Measurements from ENCODE around the gene TMEM125. TPM values are rescaled to one million over a fixed set of nuclear protein-coding genes. Genes with fewer than 3 reads are reported as not detected.
A peak's percentile ranks its signal among the peaks of the same experiment; 100 is the strongest.

The TMEM125 gene
- polyA plus RNA-seq, 1 of the 3 experiments (the other 2 are of a cell fraction), result not detected

DNA sequence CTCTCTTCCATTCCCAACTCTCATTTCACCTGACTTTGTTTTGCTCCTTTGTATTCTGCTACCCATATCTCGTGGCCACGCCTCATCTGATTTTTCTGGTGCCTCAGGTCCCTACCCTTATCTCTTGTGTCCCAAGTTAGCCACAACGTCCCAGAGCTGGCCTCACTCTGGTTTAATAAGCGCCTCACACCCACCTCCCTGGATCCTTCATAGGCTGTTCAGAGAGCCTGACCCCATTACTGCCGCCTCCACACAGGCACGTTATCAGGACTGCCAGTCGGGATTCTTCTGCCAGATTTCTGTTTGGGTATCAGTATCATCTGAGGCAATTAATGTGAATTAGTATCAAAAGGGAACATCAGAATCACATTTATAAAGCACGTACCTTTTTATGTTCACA is 34.7 kb upstream of the TMEM125 start:
- Histone ChIP-seq H3K36me3 (replicated peaks in 1 of 2; ENCODE audit: control insufficient read depth in 1 of 2, insufficient read depth in 2 of 2, low read length in 1 of 2) (no peaks in the 10 kb centered on the region), H3K27ac (ENCODE audit: low read depth in 2 of 2, low read length in 1 of 2) (no peak overlapping the region), H3K9me3 (no peaks in the 10 kb centered on the region), H2AFZ (ENCODE audit: low read depth) (no peak overlapping the region), H3K9me2 (no peaks in the 10 kb centered on the region), H3K79me2 (ENCODE audit: insufficient read depth) (no peaks in the 10 kb centered on the region), H3K4me1 (ENCODE audit: control insufficient read depth in 1 of 2, insufficient read depth in 2 of 2, low read depth in 1 of 2, low read length in 1 of 2) (peaks cover 6 to 8% of the 10 kb centered on the region in 2 experiments; a peak in 2 of 4 replicates), H3K4me3 (ENCODE audit: low read depth in 2 of 2, low read length in 1 of 2) (no peak overlapping the region), H4K20me1 (ENCODE audit: insufficient read depth) (no peaks in the 10 kb centered on the region), H3F3A (replicated peaks; ENCODE audit: insufficient read depth) (peaks cover 6% of the 10 kb centered on the region), H3K4me2 (no peak overlapping the region), H3K27me3 (ENCODE audit: insufficient read depth) (no peaks in the 10 kb centered on the region), H3K9ac (no peak overlapping the region)
- CTCF ChIA-PET, result interaction anchor here (1.9 to 3.6 kb wide), 2 partner anchors 8 to 179 kb away, joined by 11 to 17 read pairs; no protein-coding TSS in a partner anchor
- 67% methylated on average over 8 of the region's 8 CpGs for WGBS (ENCODE audit: low lambda C conversion rate)
- TF ChIP-seq FOXJ3 (CRISPR knock-in tag; IDR thresholded peaks at IDR 0.05), result no peak
- TF ChIP-seq NRF1 (IDR thresholded peaks at IDR 0.05; ENCODE audit: low read depth, low read length), result no peak
- TF ChIP-seq GABPA (IDR thresholded peaks at IDR 0.05; ENCODE audit: low read depth), result no peak
- TF ChIP-seq RCOR1 (IDR thresholded peaks at IDR 0.05; ENCODE audit: low read length), result peak; percentile 45; the same call in 1 of the 2 replicates
- no peak for TF ChIP-seq CTCF (IDR thresholded peaks at IDR 0.05)
- no peak for TF ChIP-seq ELF1 (IDR thresholded peaks at IDR 0.05)
- no peak for TF ChIP-seq FOXM1 (IDR thresholded peaks at IDR 0.05; ENCODE audit: low read depth)
- no peak for TF ChIP-seq MXI1 (IDR thresholded peaks at IDR 0.05; ENCODE audit: low read depth, low read length)
- POLR2A ChIA-PET, result no interaction called here
- DNase-seq, result no peak

GRCh38 chr1:43235451-43236121 is 34.2 kb upstream of the TMEM125 start:
- Histone ChIP-seq H3K36me3 (replicated peaks in 1 of 2; ENCODE audit: control insufficient read depth in 1 of 2, insufficient read depth in 2 of 2, low read length in 1 of 2) (no peaks in the 10 kb centered on the region), H3K9ac (no peak overlapping the region), H4K20me1 (ENCODE audit: insufficient read depth) (no peaks in the 10 kb centered on the region), H3K27ac (ENCODE audit: low read depth in 2 of 2, low read length in 1 of 2) (no peak overlapping the region), H2AFZ (ENCODE audit: low read depth) (no peak overlapping the region), H3K9me3 (no peaks in the 10 kb centered on the region), H3K4me2 (no peak overlapping the region), H3K9me2 (no peaks in the 10 kb centered on the region), H3K27me3 (ENCODE audit: insufficient read depth) (no peaks in the 10 kb centered on the region), H3K4me1 (ENCODE audit: control insufficient read depth in 1 of 2, insufficient read depth in 2 of 2, low read depth in 1 of 2, low read length in 1 of 2) (peaks cover 6 to 8% of the 10 kb centered on the region in 2 experiments; a peak in 2 of 4 replicates), H3K4me3 (ENCODE audit: low read depth in 2 of 2, low read length in 1 of 2) (no peak overlapping the region), H3F3A (replicated peaks; ENCODE audit: insufficient read depth) (peaks cover 6% of the 10 kb centered on the region), H3K79me2 (ENCODE audit: insufficient read depth) (no peaks in the 10 kb centered on the region)
- DNase-seq, result no peak
- TF ChIP-seq, protein P1, sequence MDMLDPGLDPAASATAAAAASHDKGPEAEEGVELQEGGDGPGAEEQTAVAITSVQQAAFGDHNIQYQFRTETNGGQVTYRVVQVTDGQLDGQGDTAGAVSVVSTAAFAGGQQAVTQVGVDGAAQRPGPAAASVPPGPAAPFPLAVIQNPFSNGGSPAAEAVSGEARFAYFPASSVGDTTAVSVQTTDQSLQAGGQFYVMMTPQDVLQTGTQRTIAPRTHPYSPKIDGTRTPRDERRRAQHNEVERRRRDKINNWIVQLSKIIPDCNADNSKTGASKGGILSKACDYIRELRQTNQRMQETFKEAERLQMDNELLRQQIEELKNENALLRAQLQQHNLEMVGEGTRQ (IDR thresholded peaks at IDR 0.05; ENCODE audit: borderline replicate concordance, low read depth, low read length), result no peak
- TF ChIP-seq JUND (IDR thresholded peaks at IDR 0.05) (no peak), YY1 (IDR thresholded peaks at IDR 0.05; ENCODE audit: low read depth) (no peak), PBX3 (IDR thresholded peaks at IDR 0.05) (no peak), NFIC (IDR thresholded peaks at IDR 0.05; ENCODE audit: borderline replicate concordance) (no peak)
- ChIA-PET CTCF (interaction anchor here (1.9 to 3.6 kb wide), 2 partner anchors 9 to 178 kb away, joined by 11 to 17 read pairs; no protein-coding TSS in a partner anchor), POLR2A (no interaction called here)
- WGBS (ENCODE audit: low lambda C conversion rate), result 70% methylated on average over 8 of the region's 9 CpGs

Data from SK-N-SH (cell line).